Vagina (tissue), 2 donors: ENCODE measurements around the gene KLHL40. TPM values are rescaled to one million over a fixed set of nuclear protein-coding genes. Genes with fewer than 3 reads are reported as not detected.

Source experiments
- DNase-seq, 2 donors: peaks; one replicate each; pipeline ENCODE4 v3.0.0-alpha.2; 2017; ENCODE audit errors: extremely low spot score in 2 of 2
- H3K27ac ChIP-seq: fragments of 200-600 bp; sonication (generic); one replicate; pipeline ENCODE4 v1.5.1; 2019
- H3K27me3 ChIP-seq: fragments of 200-600 bp; sonication (generic); one replicate; pipeline ENCODE4 v1.5.1; 2019
- H3K36me3 ChIP-seq, 2 donors: fragments of 200-600 bp; sonication (generic); one replicate each; pipeline ENCODE4 v1.5.1; 2017 to 2019
- H3K4me1 ChIP-seq: fragments of 200-600 bp; sonication (generic); one replicate; pipeline ENCODE4 v1.5.1; 2019
- H3K4me3 ChIP-seq, 2 donors: fragments of 200-600 bp; sonication (generic); 1 replicate in 1 of 2; 2 replicates in 1 of 2; pipeline ENCODE4 v1.5.1; 2016 to 2019
- H3K9me3 ChIP-seq: fragments of 200-600 bp; sonication (generic); one replicate; pipeline ENCODE4 v1.5.1; 2019
- CTCF ChIP-seq, 3 experiments: fragments of 450-650 bp in 2 of 3; fragments of 200-600 bp in 1 of 3; sonication (generic) in 1 of 3; IDR thresholded peaks; one replicate each; pipeline ENCODE4 v1.5.1; 2017 to 2019; ENCODE audit warnings: antibody characterized with exemption in 3 of 3, mild to moderate bottlenecking in 2 of 3, moderate library complexity in 2 of 3
- POLR2A ChIP-seq, 2 donors: fragments of 450-650 bp; IDR thresholded peaks; one replicate each; pipeline ENCODE4 v1.6.1; 2017; ENCODE audit warnings: antibody characterized with exemption in 2 of 2, mild to moderate bottlenecking in 2 of 2, moderate library complexity in 2 of 2
- POLR2AphosphoS5 ChIP-seq, 2 donors: sonication (generic); formaldehyde crosslinking; IDR thresholded peaks; one replicate each; pipeline ENCODE4 v1.9.0; 2017; ENCODE audit warnings: antibody characterized with exemption in 2 of 2, mild to moderate bottlenecking in 2 of 2, low read depth in 1 of 2; ENCODE audit not compliant: insufficient read depth in 1 of 2
- intact Hi-C: fragments of 100-400 bp; cut with DNase I; formaldehyde crosslinking; loops from one replicate; pipeline ENCODE4 v1.15.1; 2023
- total RNA-seq: library from RNA; depleted of rRNA; stranded (reverse); fragments of >200 nt; gene quantifications from one replicate; pipeline ENCODE4 v1.2.3, GENCODE V29; 2016

KLHL40 gene
- total RNA-seq, 1 donor from 2014 or later = not detected

DNA sequence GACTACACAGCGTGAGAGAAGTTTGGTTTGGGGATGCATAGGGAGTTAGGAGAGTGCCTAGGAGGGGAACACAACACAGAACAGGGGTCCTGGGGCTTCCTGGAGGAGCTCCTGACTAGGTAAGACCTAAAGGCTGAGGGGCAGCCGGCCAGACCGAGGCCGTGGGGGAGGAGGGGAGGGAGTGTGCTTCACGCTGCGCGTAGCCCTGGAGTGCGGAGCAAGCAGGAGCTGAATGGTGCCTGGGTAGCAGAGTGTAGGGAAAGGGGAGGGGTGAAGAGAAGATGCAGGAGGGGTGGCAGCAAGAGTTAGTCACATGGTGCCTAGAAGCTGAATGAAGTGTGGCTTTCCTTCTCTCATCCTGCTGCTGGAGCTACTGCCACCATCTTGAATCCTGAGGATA is 49.7 kb downstream of the KLHL40 start:
- intact Hi-C loops = no loop called here
- no peaks in the 10 kb centered on the region for H3K4me1 ChIP-seq
- no peak overlapping the region for H3K4me3 ChIP-seq
- H3K27me3 ChIP-seq = no peaks in the 10 kb centered on the region
- no peaks in the 10 kb centered on the region for H3K36me3 ChIP-seq
- H3K9me3 ChIP-seq = no peaks in the 10 kb centered on the region
- no peak for TF ChIP-seq POLR2AphosphoS5 (IDR thresholded peaks at IDR 0.05; ENCODE audit: insufficient read depth in 1 of 2, low read depth in 1 of 2)
- TF ChIP-seq POLR2A (IDR thresholded peaks at IDR 0.05) = no peak
- no peak for TF ChIP-seq CTCF (IDR thresholded peaks at IDR 0.05)
- H3K27ac ChIP-seq = no peak overlapping the region
- DNase-seq = peak in 1 of 2 donors; percentile 94

DNA sequence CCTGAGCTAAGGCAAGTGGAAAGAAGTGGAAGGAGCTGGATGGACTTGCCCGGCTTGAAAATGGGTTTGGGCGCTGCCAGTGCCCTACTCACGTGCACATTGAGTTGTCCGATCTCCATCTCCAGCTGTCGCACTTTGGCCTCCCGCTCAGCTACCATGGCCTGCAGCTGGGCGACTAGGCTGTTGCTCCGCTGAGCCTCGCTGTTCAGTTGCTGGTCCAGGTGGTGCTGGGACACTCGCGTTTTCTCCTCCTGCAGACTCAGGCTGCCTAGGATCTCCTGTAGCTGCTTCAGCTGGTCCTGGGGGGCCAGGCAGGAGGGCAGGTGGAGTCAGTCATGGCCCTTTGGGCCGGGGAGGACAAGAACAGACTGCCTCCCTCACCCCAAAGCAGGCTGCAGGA is 50.3 kb downstream of the KLHL40 start:
- intact Hi-C loops = no loop called here
- no peak overlapping the region for H3K4me3 ChIP-seq
- no peaks in the 10 kb centered on the region for H3K36me3 ChIP-seq
- H3K4me1 ChIP-seq = no peaks in the 10 kb centered on the region
- H3K27me3 ChIP-seq = no peaks in the 10 kb centered on the region
- no peak overlapping the region for H3K27ac ChIP-seq
- no peaks in the 10 kb centered on the region for H3K9me3 ChIP-seq
- DNase-seq = peak in 1 of 2 donors; percentile 79
- TF ChIP-seq POLR2AphosphoS5 (IDR thresholded peaks at IDR 0.05; ENCODE audit: insufficient read depth in 1 of 2, low read depth in 1 of 2) = no peak
- no peak for TF ChIP-seq POLR2A (IDR thresholded peaks at IDR 0.05)
- no peak for TF ChIP-seq CTCF (IDR thresholded peaks at IDR 0.05)

GRCh38 chr3:42736081-42736480 is 50.7 kb downstream of the KLHL40 start:
- Histone ChIP-seq H3K9me3 (no peaks in the 10 kb centered on the region), H3K27ac (no peak overlapping the region), H3K36me3 (no peaks in the 10 kb centered on the region), H3K27me3 (no peaks in the 10 kb centered on the region), H3K4me3 (no peak overlapping the region), H3K4me1 (no peaks in the 10 kb centered on the region)
- DNase-seq = peak in 1 of 2 donors; percentile 67
- intact Hi-C loops = no loop called here
- no peak for TF ChIP-seq POLR2A (IDR thresholded peaks at IDR 0.05)
- no peak for TF ChIP-seq CTCF (IDR thresholded peaks at IDR 0.05)
- TF ChIP-seq POLR2AphosphoS5 (IDR thresholded peaks at IDR 0.05; ENCODE audit: insufficient read depth in 1 of 2, low read depth in 1 of 2) = no peak

- Histone ChIP-seq H3K4me3 (no peak overlapping the region), H3K9me3 (no peaks in the 10 kb centered on the region), H3K27me3 (no peaks in the 10 kb centered on the region), H3K27ac (no peak overlapping the region), H3K4me1 (no peaks in the 10 kb centered on the region), H3K36me3 (no peaks in the 10 kb centered on the region)
- intact Hi-C loops = no loop called here
- no peak for TF ChIP-seq POLR2AphosphoS5 (IDR thresholded peaks at IDR 0.05; ENCODE audit: insufficient read depth in 1 of 2, low read depth in 1 of 2)
- TF ChIP-seq CTCF (IDR thresholded peaks at IDR 0.05) = no peak
- TF ChIP-seq POLR2A (IDR thresholded peaks at IDR 0.05) = no peak
- DNase-seq = peak in 1 of 2 donors; percentile 70
Observed at GRCh38 chr3:42736531-42736930, 51.2 kb downstream of the KLHL40 start.

DNA sequence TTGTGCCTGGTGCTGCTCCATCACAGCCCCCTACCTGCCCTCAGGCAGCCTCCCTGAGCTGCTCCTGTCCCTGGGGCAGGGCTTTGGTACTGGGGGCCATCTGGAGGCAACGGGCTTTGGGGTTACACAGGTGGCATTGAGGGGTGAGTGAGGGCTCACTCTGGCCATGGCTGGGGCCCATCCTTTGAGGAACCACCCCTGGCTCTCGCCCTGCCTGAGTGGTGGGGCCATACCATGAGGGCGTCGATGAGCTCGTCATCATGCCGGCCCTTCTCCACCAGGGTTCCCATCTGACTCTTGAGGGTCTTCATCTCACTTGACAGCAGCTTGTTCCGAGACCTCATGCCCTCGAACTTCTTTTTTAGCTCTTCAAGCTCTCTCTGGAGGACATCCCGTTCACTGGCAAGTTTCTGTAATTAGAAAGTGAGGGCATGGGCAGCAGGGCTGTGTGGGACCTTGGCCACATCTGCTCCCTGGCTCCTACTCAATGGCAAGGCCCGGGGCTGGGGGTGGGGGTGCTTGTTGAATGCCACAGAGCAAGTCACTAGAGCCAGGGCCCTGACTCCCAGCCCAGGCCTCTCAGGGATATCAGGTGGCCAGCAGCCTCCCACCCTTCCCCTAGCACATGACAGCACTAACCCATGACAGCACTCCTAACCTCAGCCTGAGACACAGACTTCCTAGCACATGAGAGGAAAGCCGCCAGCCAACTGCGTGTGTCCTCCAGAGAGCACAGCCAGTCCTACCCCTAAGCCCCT is 54.2 kb downstream of the KLHL40 start:
- Histone ChIP-seq H3K27ac (peak overlapping the region; percentile 48), H3K4me3 (no peak overlapping the region), H3K27me3 (no peaks in the 10 kb centered on the region), H3K36me3 (no peaks in the 10 kb centered on the region), H3K9me3 (no peaks in the 10 kb centered on the region), H3K4me1 (no peaks in the 10 kb centered on the region)
- TF ChIP-seq POLR2AphosphoS5 (IDR thresholded peaks at IDR 0.05; ENCODE audit: insufficient read depth in 1 of 2, low read depth in 1 of 2) (peak in 1 of 2 donors; percentile 16), CTCF (IDR thresholded peaks at IDR 0.05) (no peak), POLR2A (IDR thresholded peaks at IDR 0.05) (no peak)
- peak; percentile 85 for DNase-seq
- intact Hi-C loops = no loop called here
